ENCODE results near the gene NMBR. TPM values are rescaled to one million over a fixed set of nuclear protein-coding genes. Genes with fewer than 3 reads are reported as not detected.
"Not testable (repeated sequence)": the region's sequence is repeated elsewhere in the genome, so short reads cannot be mapped to it uniquely, and the experiment has no call there.

NMBR gene
- total RNA-seq, 2 experiments from 2014 or later: not detected

GRCh38 chr6:142074516-142074915 is 72.4 kb downstream of the NMBR start:
- ChIA-PET POLR2A (no interaction called here), CTCF (no interaction called here)

GRCh38 chr6:142071981-142072380 is 74.9 kb downstream of the NMBR start:
- ChIA-PET POLR2A (no interaction called here), CTCF (no interaction called here)

GRCh38 chr6:142068416-142068815 is 78.5 kb downstream of the NMBR start:
- ChIA-PET POLR2A (no interaction called here), CTCF (no interaction called here)

- CTCF ChIA-PET, POLR2A ChIA-PET: not testable (repeated sequence)
Measured at GRCh38 chr6:142062861-142063260, 84.1 kb downstream of the NMBR start.

GRCh38 chr6:142058551-142059290 is 88.2 kb downstream of the NMBR start:
- ChIA-PET CTCF (no interaction called here), POLR2A (no interaction called here)

- ChIA-PET CTCF (no interaction called here), POLR2A (no interaction called here)
Measured at GRCh38 chr6:142055219-142055618, 91.7 kb downstream of the NMBR start.

- ChIA-PET CTCF (no interaction called here), POLR2A (no interaction called here)
Measured at GRCh38 chr6:142051404-142051803, 95.5 kb downstream of the NMBR start.

GRCh38 chr6:142048593-142048980 is 98.3 kb downstream of the NMBR start:
- ChIA-PET POLR2A (no interaction called here), CTCF (no interaction called here)

GRCh38 chr6:142047934-142048592 is 98.9 kb downstream of the NMBR start:
- CTCF ChIA-PET: no interaction called here
- POLR2A ChIA-PET: no interaction called here

GRCh38 chr6:142045380-142046278 is 101.3 kb downstream of the NMBR start:
- POLR2A ChIA-PET: no interaction called here
- CTCF ChIA-PET: no interaction called here

GRCh38 chr6:142035890-142036289 is 111.0 kb downstream of the NMBR start:
- CTCF ChIA-PET: no interaction called here
- POLR2A ChIA-PET: no interaction called here

- ChIA-PET CTCF (no interaction called here), POLR2A (no interaction called here)
Measured at GRCh38 chr6:142031035-142031434, 115.9 kb downstream of the NMBR start.

GRCh38 chr6:142030115-142030619 is 116.8 kb downstream of the NMBR start:
- CTCF ChIA-PET: no interaction called here
- POLR2A ChIA-PET: no interaction called here

GRCh38 chr6:142028527-142028926 is 118.4 kb downstream of the NMBR start:
- POLR2A ChIA-PET: no interaction called here
- CTCF ChIA-PET: no interaction called here

GRCh38 chr6:142027804-142028203 is 119.1 kb downstream of the NMBR start:
- POLR2A ChIA-PET, CTCF ChIA-PET: not testable (repeated sequence)

GRCh38 chr6:142027074-142027473 is 119.8 kb downstream of the NMBR start:
- ChIA-PET POLR2A (no interaction called here), CTCF (no interaction called here)

- CTCF ChIA-PET: no interaction called here
- POLR2A ChIA-PET: no interaction called here
Measured at GRCh38 chr6:142026471-142026870, 120.5 kb downstream of the NMBR start.

Data from activated CD8-positive, alpha-beta memory T cell treated with anti-CD3 and anti-CD28 coated beads for 36 hours (primary cell).